Activated CD4-positive, alpha-beta T cell treated with anti-CD3 and anti-CD28 coated beads, Interleukin-2, amount 50 U/mL, for 48 hours (primary cell): ENCODE data around the gene RNF212B.
A peak's percentile ranks its signal among the peaks of the same experiment; 100 is the strongest.
"Not testable (repeated sequence)": the region's sequence is repeated elsewhere in the genome, so short reads cannot be mapped to it uniquely, and the experiment has no call there.

Experiments used
- DNase-seq, 2 experiments: peaks; one replicate each; pipeline ENCODE4 v3.0.0-alpha.2; 2020

RNF212B gene, protein sequence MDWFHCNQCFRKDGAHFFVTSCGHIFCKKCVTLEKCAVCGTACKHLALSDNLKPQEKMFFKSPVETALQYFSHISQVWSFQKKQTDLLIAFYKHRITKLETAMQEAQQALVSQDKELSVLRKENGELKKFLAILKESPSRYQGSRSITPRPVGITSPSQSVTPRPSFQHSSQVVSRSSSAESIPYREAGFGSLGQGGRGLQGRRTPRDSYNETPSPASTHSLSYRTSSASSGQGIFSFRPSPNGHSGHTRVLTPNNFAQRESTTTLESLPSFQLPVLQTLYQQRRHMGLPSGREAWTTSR

DNA sequence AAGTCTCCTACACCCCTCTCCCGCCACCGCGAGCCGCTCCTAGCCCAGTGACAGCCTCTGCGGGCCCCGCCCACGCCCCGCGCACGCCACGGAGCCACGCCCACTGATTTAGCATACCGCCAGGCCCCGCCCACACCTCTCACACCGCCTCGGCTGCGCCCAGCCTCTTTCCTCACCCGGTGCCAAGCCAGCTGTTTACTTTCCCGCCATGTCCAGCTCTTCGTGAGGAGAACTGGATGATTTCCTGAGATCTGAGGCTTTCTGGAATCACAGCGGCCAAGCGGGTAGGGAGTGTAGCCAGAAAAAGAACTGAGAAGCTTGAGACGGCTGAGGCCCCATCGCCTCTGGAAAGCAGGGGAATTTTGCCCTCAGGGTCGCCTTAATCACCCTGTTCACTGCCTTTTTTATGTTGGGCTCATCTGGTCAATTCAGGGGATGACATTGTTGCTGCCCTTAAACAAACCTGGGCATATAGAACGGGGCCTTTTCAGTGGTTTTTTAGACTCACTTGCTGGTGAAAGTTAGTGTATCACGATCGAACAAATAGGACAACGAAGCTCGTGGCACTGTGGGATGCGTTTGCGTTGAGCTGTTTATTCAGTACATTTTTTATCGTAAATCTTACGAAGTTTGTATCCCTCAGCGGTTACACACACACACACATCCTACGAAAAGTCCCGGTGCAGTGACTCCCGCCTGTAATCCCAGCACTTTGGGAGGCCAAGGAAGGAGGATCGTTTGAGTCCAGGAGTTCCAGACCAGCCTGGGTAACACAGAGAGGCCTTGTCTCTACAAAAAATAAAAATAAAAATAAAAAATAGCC lies at the start of gene RNF212B:
Gene RNF212B (plus strand): TSS at position 165 of the 823 bp plus-strand sequence. CDS start 2,410 bp downstream, outside the sequence.
- peak; percentile 90 to 93 for DNase-seq

DNA sequence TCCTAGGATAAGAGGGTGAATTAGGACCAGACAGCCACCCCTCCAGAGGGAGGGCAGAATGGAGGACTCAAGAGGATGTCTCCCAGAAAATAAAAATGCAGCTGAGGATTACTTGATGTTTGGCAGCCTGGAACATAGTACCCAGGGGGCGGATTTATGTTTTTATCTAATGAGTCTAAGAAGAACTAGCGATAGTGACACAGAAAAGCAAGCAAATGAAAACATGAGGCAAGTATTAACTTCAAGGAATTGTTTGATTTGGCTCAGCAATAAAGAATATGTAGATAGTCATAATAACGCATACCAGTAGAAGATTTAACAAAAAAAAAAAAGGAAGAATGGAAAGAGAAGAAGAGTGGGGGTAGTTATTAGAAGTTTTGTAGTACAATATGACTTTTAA lies 44.3 kb upstream of the RNF212B start:
- no peak for DNase-seq

DNA sequence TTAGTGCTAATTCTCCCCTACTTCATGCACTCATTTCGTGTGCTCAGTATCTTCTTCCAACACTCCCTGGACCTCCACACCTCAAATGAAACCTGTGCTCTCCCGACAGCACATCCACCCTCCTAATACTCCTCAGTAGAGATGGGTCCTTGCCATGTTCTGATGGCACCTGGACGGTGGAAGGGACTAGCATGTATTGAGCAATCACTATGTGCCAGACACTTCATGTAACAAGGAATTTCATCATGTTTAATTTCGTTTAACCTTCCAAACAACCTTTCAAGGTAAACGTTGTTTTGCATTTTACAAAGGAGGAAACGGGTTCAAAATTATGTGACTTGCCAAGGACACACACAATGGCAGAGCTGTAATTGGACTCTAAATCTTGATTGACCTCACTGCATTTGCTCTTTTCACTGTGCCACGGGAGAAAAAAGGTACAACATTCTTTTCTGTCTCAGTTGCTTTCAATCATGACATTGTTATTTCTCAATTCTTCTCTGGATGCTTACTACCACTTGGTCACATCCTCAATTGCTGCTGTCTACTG lies 42.1 kb upstream of the RNF212B start:
- DNase-seq = no peak

DNA sequence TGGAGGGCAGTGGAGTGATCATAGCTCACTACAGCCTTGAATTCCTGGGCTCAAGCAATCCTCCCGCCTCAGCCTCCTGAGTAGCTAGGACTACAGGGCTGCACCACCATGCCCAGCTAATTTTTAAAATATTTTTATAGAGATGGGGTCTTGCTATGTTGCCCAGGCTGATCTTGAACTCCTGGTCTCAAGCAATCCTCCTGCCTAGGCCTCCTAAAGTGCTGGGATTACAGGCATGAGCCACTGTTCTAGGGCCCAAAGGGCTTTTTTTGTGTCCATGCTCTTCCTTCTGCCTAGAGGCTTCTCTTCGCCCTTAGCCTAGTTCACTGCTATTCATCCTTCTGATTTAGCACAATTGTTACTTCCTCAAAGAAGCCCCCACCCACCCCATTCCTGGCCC lies 41.2 kb upstream of the RNF212B start:
- DNase-seq = not testable (repeated sequence)

DNA sequence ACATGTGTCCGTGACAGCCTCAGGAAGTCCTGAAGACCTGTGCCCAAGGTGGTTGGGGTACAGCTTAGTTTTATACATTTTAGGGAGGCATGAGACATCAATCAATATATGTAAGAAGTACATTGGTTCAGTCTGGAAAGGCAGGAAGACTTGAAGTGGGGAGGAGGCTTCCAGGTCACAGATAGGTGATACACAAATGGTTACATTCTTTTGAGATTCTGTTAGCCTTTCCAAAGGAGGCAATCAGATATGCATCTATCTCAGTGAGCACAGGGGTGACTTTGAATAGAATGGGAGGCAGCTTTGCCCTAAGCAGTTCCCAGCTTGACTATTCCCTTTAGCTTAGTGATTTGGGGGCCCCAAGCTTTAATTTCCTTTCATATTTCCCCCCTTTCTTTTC lies 38.6 kb upstream of the RNF212B start:
- DNase-seq = not testable (repeated sequence)

DNA sequence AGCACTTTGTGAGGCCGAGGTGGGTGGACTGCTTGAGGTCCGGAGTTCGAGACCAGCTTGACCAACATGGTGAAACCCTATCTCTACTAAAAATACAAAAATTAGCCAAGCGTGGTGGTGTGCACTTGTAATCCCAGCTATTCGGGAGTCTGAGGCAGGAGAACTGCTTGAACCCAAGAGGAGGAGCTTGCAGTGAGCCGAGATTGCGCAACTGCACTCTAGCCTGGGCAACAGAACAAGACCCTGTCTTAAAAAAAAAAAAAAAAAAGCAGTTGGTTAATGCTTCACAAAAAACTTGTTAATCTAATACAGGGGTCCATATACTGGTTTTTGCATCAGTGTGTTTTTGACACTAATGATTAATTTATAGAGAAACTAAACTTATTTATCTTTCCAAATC lies 35.7 kb upstream of the RNF212B start:
- no peak for DNase-seq

DNA sequence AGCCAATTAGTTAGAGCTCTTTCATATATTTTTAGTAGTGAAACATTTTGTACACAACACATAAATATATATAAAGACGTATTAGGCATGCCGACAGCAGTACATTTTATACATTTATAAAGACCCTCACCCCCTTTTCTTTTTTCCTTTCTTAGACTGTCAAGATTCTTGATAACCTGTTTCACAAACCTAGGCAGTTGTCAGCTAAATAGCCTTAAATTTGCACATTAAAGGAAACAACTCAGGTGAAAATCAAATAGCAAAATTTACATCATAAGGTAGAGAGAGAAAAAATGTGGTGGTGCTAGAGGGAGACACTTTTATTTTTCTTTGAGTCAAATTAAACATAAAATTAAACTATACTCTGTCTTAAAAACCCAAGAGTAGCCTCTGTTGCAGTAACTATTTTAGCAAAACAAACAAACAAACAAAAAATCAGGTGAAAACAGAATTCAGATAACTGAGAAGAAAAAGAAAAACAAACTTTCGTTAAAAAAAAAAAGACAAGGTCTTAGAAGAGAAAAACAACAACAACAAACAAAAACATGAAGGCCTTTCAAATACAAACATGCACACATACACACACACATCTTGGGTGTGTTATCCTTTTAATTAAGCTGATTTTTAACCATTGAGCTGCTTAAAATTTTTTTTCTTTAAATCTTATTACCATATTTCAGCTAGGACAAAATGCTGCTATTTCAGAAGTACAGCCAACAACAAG lies 31.2 kb upstream of the RNF212B start:
- no peak for DNase-seq

DNA sequence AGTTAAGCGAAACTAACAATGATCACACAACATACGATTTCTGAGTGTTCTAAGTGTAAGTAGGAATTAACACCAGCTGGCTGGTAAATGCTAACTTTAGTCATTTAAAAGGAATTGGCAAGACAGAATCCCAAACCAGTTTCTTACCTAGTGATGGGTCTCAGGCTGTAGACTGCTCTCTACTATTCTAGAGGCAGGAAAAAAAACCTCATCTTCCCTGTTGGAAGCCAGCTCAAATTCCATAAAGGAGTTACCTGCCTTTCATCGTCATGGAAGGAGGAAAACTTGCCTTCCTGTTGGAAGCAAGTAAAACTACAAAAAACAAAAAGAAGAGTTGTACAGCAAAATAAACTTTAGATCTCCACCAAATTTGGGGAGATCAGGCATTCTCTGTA lies 30.6 kb upstream of the RNF212B start:
- DNase-seq = no peak

DNA sequence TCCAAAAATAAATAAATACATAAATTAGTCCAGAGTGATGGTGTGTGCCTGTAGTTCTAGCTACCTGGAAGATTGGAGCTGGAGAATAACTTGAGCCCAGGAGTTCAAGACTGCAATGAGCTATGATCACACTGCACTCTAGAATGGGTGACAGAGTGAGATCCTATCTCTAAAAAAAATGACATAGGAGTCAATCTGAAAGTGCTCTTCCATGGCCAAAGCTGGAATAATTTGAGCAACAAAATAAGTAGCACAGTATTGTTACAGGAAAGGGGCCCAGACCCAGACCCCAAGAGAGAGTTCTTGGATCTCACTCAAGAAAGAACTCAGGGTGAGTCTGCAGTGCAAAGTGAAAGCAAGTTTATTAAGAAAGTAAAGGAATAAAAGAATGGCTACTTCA lies 29.4 kb upstream of the RNF212B start:
- DNase-seq = no peak

DNA sequence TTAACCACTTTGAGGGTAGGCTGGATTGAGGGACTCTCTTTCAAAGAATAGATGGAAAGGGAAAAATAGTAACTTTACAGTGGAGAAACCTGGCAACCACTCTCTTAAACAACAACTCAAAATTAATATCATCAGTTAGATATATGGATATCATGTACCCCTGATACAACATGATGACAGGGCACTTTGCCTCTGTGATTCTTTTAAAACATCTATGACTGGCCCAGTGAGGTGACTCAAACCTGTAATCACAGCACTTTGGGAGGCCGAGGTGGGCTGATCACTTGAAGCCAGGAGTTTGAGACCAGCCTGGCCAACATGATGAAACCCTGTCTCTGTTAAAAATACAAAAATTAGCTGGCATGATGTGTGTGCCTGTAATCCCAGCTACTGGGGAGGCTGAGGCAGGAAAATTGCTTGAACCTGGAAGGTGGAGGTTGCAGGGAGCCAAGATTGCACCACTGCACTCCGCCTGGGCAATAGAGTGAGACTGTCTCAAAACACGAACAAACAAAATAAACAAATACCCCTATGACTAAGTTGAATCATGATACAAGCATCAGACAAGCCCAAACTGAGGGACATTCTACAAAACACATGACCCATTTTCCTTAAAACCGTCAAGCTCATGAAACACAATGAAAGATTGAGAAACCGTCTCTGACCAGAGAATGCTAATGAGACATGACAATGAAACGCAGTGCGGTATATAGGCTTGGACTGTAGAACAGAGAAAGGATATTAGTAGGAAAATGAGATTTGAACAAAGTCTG lies 27.9 kb upstream of the RNF212B start:
- no peak for DNase-seq

DNA sequence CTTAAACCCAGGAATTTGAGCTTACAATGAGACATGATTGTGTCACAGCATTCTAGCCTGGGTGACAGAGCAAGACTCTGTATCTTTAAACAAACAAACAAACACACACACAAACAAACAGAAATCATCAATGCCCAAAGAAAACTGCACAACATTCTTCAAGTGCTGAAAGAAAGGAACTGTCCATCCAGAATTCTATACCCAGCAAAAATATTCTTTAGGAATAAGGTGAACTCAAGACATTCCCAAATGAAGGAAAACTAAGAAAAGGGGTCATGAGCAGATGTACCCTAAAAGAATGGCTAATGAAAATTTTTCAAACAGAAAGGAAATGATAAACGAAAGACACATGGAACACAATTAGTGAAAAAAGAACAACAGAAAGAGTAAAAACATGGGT lies 22.3 kb upstream of the RNF212B start:
- no peak for DNase-seq

DNA sequence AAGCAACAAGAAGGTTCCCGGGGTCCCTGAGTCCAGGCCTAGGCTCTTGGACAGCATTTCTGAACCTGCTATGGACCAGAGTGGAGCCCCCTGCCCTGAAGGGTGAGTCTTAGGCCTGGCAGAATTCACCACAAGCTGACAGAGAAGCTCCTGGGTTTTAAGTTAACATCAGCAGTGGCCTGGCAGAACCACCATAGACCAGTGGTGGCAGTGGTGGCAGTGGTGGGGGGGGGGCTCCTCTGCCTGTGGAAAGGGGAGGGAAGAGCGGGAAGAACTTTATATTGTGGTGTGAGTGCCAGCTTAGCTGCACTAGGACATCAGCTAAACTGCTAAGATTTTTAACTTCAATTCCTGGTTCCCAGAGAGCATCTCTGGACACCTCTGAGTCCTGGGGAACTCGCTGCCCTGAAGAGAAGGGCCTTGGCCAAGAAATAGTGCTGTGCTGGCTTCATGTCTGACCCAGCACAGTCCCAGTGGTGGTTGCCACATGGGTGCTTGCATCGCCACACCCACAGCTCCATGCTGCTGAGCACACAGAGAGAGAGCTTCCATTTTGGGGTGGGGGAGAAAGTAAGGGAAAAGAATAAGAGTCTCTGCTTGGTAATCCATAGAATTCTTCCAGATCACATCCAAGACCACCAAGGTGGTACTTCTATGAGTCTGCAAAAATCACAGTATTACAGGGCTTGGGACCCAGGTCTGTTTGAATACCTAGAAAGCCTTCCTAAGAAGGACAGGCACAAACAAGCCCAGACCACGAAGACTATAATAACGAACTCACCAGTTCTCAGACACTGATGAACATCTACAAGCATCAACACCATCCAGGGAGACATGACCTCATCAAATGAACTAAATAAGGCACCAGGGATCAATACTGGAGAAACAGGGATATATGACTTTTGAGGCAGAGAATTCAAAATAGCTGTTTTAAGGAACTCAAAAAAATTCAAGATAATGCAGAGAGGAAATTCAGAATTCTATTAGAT lies 20.4 kb upstream of the RNF212B start:
- DNase-seq = no peak

DNA sequence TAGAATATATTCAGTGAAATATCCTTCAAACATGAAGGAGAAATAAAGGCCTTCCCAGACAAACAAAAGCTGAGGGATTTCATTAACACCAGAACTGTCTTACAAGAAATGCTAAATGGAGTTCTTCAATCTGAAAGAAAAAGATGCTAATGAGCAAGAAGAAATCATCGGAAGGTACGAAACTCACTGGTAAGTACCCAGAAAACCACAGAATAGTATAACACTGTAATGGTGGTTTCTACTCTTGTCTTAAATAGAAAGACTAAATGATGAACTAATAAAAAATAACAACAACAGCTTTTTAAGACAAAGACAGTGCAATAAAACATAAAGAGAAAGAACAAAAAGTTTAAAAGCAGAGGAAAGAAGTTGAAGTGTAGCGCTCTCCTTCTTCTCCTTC lies 18.7 kb upstream of the RNF212B start:
- DNase-seq = no peak

DNA sequence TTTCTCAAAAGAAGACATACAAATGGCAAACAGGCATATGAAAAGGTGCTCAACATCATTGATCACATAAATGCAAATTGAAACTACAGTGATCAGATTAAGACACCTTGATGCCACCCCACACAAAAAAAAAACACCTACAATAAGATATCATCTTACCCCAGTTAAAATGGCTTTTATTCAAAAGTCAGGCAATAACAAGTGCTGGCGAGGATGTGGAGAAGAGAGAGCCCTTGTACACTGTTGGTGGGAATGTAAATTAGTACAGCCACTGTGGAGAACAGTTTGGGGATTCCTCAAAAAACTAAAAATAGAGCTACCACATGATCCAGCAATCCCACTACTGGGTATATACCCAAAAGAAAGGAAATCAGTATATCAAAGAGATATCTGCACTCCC lies 12.8 kb upstream of the RNF212B start:
- not testable (repeated sequence) for DNase-seq

DNA sequence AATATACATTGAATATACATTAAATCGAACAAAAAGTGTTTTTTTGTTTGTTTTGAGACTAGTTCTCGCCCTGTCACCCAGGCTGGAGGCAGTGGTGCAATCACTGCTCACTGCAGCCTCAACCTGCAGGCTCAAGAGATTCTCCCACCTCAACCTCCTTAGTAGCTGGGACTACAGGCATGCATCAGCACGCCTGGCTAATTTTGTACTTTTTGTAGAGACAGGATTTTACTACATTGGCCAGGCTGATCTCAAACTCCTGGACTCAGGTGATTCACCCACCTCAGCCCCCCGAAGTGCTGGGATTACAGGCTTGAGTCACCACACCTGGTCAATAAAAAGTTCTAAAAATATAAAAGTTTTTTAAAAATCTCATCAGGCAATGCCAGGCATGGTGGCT lies 10.2 kb upstream of the RNF212B start:
- no peak for DNase-seq

DNA sequence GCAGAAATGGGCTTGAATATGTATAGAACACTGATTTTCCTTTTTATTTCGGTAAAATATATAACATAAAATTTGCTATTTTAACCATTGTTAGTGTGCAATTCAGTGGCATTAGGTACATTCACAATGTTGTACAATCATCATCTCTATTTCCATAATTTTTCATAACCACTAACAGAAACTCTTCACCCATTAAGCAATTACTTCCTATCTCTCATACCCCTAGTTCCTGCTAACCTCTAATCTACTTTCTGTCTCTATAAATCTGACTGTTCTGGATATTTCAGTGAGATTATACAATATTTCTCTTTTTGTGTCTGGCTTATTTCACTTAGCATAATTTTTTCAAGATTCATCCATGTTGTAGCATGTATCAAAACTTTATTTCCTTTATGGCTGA lies 8.9 kb upstream of the RNF212B start:
- no peak for DNase-seq

DNA sequence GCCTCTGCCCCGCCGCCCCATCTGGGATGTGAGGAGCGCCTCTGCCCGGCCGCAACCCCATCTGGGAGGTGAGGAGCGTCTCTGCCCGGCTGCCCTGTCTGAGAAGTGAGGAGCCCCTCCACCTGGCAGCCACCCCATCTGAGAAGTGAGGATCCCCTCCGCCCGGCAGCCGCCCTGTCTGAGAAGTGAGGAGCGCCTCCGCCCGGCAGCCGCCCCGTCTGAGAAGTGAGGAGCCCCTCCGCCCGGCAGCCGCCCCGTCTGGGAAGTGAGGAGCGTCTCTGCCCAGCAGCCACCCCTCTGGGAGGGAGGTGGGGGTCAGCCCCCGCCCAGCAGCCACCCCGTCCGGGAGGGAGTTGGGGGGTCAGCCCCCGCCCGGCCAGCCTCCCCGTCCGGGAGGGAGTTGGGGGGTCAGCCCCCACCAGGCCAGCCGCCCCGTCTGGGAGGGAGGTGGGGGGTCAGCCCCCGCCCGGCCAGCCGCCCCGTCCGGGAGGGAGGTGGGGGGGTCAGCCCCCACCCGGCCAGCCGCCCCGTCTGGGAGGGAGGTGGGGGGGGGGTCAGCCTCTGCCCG lies 5.4 kb upstream of the RNF212B start:
- not testable (repeated sequence) for DNase-seq

DNA sequence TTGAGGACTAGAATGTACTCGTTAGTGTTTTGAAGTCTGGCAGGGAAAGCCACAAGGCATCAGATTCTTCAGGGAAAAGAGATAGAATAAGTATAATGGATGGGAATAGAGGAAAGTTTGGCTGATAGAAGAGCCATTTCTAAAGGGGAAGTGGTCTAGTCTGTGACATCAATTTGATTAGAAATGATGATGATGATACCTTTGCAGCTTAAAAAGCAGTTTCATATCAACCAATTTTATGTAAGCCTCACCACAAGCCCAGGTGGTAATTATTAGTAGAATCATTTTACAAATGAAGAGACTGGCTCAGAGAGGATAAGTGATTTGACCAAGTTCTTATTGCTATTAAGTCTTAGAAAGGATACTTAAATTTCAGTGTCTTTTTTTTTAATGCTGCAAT lies 2.9 kb downstream of the RNF212B start:
- DNase-seq = no peak

DNA sequence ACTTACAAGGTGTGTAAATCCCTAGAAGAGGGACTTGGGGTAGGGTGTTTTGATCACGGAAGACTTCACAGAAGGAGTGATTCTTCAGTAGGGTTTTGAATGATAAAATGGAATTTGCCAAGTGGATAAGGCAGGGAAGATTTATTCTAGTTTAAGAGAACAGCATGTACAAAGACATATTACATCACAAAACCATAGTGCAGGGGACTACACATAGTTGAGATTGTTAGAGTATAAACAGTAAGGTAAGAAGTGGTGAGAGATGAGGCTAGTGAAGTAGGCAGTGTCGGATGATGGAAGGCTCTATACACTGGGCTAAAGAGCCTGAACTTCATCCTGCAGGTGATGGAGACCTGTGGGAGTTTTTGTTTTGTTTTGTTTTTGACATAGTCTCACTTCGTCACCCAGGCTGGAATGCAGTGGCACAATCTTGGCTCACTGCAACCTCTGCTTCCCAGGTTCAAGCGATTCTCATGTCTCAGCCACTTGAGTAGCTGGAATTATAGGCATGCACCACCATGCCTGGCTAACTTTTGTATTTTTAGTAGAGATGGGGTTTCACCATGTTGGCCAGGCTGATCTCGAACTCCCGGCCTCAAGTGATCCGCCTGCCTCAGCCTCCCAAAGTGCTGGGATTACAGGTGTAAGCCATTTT lies 3.5 kb downstream of the RNF212B start:
- not testable (repeated sequence) for DNase-seq

DNA sequence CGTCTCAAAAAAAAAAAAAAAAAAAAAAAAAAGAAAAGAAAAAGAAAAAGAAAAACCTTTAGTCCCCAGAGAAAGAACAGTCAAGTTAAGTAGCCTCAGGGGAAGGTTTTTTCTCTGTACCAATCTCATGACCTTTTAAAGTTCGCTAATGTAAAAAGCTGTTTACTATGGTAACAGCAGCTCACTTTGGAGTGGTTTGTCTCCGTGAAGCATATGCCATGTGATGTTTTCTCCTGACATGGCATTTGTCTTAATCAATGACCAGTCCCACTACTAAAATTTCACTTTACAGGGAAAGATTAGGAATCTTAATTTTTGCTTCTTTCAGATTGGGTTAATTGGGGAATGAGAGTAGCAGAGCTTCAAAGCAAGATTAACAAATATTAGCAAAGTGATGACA lies 4.3 kb downstream of the RNF212B start:
- DNase-seq = no peak
